NB4 (cell line): ENCODE data around the gene PIGM.

Experiments
- MYC ChIP-seq: IDR thresholded peaks from 2 replicates; pipeline ENCODE4 v1.6.1; 2011; ENCODE audit warnings: low read depth, low read length
- POLR2A ChIP-seq: IDR thresholded peaks from 2 replicates; pipeline ENCODE4 v1.6.1; 2011; ENCODE audit warnings: mild to moderate bottlenecking; ENCODE audit not compliant: insufficient read length; ENCODE audit errors: extremely low read depth
- TF ChIP-seq, protein P1 (sequence below): IDR thresholded peaks from one replicate; pipeline ENCODE4 v1.5.1; 2012; ENCODE audit warnings: low read depth, low read length
- TF ChIP-seq, protein P2 (sequence below): IDR thresholded peaks from 2 replicates; pipeline ENCODE4 v1.6.1; 2011; ENCODE audit warnings: low read depth, low read length

DNA sequence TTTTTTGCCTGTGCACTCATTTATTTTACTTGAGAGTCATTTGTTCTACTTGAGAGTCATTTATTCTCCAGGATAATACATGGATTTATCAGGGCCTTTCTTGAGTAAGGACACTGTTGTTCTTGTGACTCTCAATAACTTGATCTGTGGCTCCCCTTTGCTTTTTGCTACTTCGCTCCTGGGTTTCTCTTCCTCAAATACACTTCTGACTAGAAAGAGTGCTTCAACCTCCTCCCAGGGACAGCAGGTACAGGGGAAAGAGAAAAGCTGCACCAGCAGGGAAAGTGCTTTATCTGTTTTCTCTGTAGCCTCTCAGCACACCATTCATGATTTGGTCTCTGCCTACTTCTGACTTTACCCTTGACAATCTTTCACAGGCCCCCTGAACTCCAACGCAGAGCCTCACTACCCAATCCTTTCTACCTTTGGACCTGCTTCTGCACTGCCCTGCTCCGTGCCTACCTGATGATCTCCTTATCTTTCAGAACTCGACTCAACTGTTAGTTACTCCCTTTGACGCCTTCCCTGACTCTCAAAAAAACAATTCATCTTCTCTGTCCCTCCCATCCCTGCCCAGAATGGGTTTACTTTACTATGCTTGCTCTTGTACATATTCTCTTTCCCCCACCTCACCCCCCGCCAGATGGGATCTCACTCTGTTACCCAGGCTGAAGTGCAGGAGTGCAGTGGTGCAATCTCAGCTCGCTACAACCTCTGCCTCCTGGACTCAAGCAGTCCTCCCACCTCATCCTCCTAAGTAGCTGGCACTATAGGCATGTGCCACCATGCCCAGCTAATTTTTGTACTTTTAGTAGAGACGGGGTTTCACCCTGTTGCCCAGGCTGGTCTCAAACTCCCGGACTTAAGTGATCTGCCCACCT, 15.6 kb upstream of the PIGM start:
- TF ChIP-seq, protein P1, sequence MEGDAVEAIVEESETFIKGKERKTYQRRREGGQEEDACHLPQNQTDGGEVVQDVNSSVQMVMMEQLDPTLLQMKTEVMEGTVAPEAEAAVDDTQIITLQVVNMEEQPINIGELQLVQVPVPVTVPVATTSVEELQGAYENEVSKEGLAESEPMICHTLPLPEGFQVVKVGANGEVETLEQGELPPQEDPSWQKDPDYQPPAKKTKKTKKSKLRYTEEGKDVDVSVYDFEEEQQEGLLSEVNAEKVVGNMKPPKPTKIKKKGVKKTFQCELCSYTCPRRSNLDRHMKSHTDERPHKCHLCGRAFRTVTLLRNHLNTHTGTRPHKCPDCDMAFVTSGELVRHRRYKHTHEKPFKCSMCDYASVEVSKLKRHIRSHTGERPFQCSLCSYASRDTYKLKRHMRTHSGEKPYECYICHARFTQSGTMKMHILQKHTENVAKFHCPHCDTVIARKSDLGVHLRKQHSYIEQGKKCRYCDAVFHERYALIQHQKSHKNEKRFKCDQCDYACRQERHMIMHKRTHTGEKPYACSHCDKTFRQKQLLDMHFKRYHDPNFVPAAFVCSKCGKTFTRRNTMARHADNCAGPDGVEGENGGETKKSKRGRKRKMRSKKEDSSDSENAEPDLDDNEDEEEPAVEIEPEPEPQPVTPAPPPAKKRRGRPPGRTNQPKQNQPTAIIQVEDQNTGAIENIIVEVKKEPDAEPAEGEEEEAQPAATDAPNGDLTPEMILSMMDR = no peak
- TF ChIP-seq, protein P2, sequence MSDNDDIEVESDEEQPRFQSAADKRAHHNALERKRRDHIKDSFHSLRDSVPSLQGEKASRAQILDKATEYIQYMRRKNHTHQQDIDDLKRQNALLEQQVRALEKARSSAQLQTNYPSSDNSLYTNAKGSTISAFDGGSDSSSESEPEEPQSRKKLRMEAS = no peak
- TF ChIP-seq POLR2A = no peak
- no peak for TF ChIP-seq MYC
